GM23248 (cell line): ENCODE data around the gene ZNF816.

Source experiments
- EZH2 ChIP-seq: fragments of 200-600 bp; sonication (generic); IDR thresholded peaks from 2 replicates; pipeline ENCODE4 v1.6.1; 2018; ENCODE audit warnings: antibody characterized with exemption, mild to moderate bottlenecking; ENCODE audit not compliant: insufficient read depth, poor library complexity, severe bottlenecking
- EZH2phosphoT487 ChIP-seq: fragments of 200-600 bp; sonication (generic); IDR thresholded peaks from 2 replicates; pipeline ENCODE4 v1.6.1; 2018; ENCODE audit warnings: antibody characterized with exemption, moderate library complexity, mild to moderate bottlenecking, low read depth; ENCODE audit not compliant: insufficient read depth

DNA sequence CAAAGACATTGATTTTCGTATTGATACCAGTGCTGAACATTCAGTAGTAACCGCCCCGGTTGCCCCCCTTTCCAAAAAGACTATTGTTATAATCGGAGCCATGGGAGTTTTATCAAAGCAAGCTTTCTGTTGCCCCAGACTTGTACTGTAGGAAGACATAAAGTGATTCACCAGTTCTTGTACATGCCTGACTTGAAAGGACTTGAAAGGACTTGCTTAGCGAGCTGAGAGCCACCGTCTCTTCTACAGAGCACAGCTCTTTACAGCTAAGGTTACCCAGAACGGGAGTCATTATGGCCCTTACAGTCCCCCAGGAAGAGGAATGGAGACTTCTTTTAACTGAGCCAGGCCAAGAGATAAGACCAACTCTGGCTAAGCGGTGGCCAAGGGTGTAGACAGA, 5.1 kb downstream of the ZNF816 start:
- TF ChIP-seq EZH2: no peak
- TF ChIP-seq EZH2phosphoT487: no peak
